Fibroblast of skin of left quadriceps (primary cell): ENCODE measurements around the gene STAT6.
A peak's percentile ranks its signal among the peaks of the same experiment; 100 is the strongest.

Experiments used
- DNase-seq, 2 experiments: peaks; one replicate each; pipeline ENCODE4 v3.0.0-alpha.2; 2013; ENCODE audit warnings: low read depth in 2 of 2

Gene STAT6

GRCh38 chr12:57111031-57111734 lies at the start of gene STAT6:
Gene STAT6, minus strand, starts transcription at chr12:57111362. Its CDS starts 3,084 bp downstream, at chr12:57108278.
- DNase-seq: peak in 1 of 2 experiments; percentile 62

DNA sequence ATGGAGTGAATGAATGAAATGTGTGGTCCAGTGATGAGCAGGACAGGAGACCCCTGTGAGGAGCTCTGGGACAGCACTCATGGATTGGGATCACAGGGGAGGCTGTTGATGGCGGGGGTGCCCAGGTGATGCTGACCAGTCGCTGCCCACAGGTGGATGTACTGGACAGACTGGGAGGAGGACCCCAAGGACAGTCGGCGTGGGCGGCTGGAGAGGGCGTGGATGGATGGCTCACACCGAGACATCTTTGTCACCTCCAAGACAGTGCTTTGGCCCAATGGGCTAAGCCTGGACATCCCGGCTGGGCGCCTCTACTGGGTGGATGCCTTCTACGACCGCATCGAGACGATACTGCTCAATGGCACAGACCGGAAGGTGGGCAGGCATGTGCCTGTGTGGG lies 49.6 kb upstream of the STAT6 start:
- DNase-seq: no peak

- DNase-seq: no peak
Observed at GRCh38 chr12:57160040-57160439, 48.9 kb upstream of the STAT6 start.

DNA sequence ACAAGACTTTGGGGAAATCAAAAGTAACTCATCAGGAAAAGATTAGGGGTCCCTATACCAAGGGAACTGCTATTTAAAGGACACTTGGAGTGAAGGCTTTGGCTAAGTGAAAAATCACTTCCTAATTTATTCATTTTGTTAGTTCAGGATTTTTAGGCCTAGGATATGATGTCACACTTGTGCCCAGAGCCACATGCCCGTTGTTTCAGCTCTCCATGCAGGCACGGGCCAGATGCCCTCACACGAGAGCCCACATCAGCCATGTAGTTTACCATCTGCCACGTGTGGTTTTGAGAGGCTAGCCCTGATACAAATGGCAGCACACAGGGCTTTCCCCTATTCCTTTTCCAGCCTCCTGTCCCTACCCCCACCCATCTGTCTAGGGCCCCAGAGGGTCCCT lies 48.1 kb upstream of the STAT6 start:
- no peak for DNase-seq

DNA sequence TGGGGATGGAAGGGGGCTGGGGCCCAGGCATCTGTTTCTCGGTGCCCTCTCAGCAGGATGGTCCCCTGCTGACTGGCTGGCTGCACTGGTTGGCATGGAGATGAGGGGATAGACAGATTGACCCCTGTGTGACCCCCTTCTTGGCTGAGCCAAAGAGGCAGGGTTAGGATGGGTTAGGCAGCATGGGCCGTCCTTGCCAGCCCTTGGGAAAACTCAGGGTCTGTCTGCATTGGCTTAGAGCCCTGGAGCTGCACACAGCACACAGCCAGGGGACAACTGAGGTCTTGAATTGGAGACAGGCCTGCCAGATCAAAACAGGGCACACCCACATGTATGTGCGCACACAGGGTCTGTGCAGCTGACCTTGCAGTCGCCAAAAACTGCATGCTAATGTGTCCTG lies 47.5 kb upstream of the STAT6 start:
- no peak for DNase-seq

- no peak for DNase-seq
Observed at GRCh38 chr12:57158186-57158585, 47.0 kb upstream of the STAT6 start.

GRCh38 chr12:57157588-57158173 lies 46.5 kb upstream of the STAT6 start:
- no peak for DNase-seq

- no peak for DNase-seq
Observed at GRCh38 chr12:57156701-57157403, 45.7 kb upstream of the STAT6 start.

DNA sequence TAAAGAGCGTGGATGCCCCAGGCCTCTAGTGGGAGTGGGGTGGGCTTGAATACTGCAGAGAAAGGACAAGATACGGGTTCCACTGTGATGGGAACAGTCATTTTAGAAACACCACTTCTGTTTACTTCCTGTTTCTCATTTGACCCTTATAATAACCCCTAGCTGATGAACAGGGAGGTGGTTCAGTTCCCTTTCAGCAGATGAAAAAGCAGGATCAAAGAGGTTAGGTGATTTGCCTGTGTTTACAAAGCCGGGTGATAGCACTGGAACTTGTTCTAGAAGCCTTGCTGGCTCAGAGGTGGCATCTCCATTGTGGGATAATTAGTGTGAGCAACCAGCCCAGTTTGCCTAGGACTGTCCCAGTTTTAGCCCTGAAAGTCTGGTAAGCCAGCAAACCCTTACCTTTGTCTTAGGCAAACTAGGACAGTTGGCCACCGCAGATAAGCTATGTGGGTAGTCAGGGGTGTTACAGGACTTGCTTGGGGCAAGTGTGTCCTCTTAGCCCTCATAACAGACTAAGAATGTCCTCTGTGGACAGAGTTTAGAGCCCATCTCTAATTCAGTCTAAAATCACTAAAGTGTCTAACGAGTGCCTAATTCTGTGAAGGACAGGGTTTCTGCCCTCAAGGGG lies 43.8 kb upstream of the STAT6 start:
- no peak for DNase-seq

GRCh38 chr12:57154076-57154475 lies 42.9 kb upstream of the STAT6 start:
- no peak for DNase-seq

DNA sequence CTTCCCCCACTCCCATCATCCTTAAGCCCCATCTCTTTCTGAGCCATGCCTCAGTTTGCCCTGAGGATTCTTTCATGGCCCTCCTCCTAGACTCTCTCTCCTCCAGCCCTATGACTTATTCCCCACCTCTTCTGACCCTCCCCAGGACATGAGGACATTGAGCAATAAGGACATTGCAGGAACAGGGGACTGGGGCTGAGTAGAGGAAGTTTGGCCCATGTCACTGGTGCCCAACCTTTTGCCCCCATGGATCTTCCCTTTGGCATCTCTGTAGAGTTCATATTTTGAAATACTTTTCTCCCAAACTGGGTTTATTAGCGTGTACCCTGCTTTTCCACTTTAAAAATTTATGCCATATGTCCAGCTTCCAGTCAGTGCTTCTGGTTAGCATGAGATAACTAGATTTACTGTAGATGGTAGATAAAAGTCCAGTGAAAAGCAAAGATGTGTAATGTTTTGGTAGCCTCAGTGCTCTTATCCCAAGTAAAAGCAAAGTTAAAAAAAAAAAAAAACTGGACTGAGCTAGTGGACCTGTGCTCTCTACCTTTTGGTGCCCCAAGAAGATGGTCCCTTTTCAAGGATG lies 42.3 kb upstream of the STAT6 start:
- no peak for DNase-seq

DNA sequence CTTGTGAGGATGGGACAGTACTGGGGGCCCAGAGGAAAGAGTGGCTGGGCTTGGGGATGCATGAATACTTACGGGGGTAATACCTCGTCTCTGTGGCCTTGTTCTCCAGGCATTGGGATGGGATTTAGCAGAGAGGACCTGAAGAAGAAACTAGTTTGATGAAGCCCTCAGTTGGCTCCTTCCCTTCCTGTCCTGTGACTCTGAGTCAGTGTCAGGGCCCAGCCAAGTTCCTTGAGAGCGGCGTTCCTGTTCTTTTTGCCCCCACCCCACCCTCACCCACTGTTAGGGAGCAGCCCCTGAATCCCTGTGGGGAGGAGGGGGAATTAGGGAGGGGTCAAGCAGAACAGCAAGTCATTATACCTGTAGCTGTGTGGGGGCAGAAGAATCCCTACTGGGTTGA lies 41.5 kb upstream of the STAT6 start:
- no peak for DNase-seq

- peak; percentile 69 to 71 for DNase-seq
Observed at GRCh38 chr12:57151741-57152630, 40.8 kb upstream of the STAT6 start.

GRCh38 chr12:57150400-57151000 lies 39.3 kb upstream of the STAT6 start:
- DNase-seq: no peak

DNA sequence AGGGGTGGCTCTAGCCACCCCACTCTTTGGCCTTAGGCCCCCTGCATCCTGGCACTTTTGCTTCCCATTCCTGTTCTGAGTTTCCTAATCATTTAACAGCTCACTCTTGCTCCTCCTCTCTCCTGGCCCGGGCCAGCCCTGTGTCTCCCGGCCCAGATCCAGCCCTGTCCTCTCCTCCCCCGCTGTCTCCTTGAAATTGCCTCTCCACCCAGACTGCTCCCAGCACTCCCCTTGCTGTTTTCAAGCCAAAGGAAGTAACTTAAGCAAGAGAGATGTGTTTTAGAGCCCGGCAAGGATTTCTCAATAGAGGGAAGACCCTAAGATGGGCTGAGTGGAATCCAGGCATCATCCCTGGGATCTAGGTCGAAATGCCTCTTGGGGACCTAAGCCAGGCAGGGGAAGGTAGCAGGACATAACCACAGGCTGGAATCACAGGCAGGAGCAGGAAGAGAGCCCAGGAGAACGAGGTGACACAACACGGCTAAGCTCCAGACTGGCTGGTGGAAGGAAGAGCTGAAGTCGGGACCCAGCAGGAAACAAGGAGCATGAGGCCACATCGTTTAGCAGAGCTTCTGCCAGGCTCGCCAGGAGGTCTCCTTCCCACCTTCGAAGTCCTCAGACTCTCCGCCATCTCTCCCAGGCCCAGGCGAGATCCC lies 38.2 kb upstream of the STAT6 start:
- DNase-seq: no peak

GRCh38 chr12:57148469-57149244 lies 37.5 kb upstream of the STAT6 start:
- no peak for DNase-seq

DNA sequence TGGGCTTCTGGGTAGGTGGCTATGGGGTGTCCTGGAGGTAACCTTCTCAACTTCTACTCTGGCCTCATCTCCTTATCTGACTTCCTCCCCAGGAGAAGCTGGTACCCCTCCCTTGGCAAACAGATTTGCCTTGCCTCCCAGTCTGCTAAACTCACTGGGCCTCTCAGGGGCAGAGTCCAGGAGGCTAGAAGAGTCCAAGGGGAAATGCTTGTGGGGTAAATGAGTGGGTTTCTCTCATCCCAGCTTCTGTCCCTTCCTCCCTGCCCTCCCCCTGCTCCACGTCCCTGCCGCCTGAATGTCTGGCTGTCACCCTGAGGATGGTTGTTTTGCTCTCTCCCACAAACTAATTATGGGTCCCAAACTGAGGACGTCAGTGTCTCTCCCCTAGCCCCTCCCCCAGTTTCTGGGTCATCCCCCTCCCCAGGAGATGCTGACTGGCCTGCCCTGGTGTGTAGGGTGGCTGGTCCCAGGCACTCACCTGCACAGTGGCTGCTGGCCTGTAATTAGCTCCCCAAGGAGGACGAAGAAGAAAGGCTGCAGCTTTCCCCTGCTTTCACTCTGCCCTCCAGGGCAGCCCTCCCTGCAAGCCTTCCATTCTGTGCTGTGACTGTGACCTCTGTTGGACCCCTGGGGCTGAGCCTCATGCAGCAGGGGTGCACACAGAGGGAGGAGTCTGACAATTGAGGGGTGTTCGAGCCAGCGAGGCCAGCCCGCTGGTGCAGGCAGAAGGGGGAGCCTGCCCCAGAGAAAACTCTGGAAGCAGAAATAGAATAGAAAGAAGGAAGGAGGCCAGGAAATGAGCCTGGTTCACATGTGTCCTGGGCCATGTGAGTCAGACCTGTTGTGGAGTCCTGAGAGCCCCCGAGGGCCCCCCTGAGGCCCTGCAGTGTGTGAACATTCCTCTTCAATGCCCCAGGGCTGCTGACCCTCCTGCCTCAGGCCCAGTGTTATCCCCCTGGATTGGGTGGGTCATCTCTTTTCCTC lies 36.1 kb upstream of the STAT6 start, which contains the start of gene LRP1-AS:
TSS of gene LRP1-AS (minus strand) at position 659 of the 984 bp plus-strand sequence.
- DNase-seq: no peak

DNA sequence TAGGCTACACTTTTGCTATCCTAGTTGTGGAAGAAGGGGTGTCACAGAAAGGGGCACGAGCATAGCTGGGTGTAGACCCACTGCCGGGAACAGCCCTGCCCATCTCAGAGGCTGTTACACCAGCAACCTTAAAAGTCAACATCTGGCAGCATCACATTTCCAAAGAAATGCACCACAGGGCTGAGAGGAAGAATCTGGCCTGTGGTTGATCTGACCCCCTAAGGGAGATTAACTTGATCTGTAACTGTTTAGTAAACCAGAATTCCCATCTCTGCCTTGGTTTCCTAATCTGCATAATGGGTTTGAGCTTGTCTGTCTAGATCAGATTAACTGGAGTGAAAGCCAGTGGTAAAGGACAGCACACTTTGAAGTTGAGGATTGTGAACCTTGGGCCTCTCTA lies 34.9 kb upstream of the STAT6 start:
- no peak for DNase-seq
